H1 (cell line): ENCODE data around the gene LRTM2. TPM values are rescaled to one million over a fixed set of nuclear protein-coding genes. Genes with fewer than 3 reads are reported as not detected.

Source experiments
- CTCF ChIA-PET: fragments of 300-600 bp; sonication (Branson Sonifier 250); formaldehyde crosslinking; loops from one replicate; lab custom pipeline; 2021; ENCODE audit not compliant: partially characterized antibody; lab: Charles Lee
- POLR2A ChIA-PET: fragments of 300-600 bp; sonication (Branson Sonifier 250); formaldehyde crosslinking; loops from one replicate; lab custom pipeline; 2021; ENCODE audit warnings: inconsistent platforms; ENCODE audit not compliant: partially characterized antibody; lab: Charles Lee
- DNase-seq, 2 experiments: peaks; one replicate each; pipeline versions ENCODE4 v3.0.0 to v3.0.0-alpha.2; 2010 to 2022; ENCODE audit warnings: low spot score in 2 of 2, low read depth in 1 of 2, mixed read lengths in 1 of 2
- FAIRE-seq: peaks from 2 replicates; lab custom pipeline; 2011; peaks lifted over from hg19 to GRCh38; lab: Jason Lieb, UNC
- H2AFZ ChIP-seq: 2 replicates; pipeline ENCODE4 v1.8.1; 2012; ENCODE audit warnings: low read length, inconsistent platforms
- H2AK5ac ChIP-seq: 2 replicates; pipeline ENCODE4 v1.6.1; 2013; ENCODE audit warnings: low read depth, low read length
- H2BK120ac ChIP-seq: replicated peaks from 2 replicates; pipeline ENCODE3; 2013; ENCODE audit warnings: low read depth, low read length, inconsistent platforms
- H2BK12ac ChIP-seq: 2 replicates; pipeline ENCODE4 v1.6.1; 2013; ENCODE audit warnings: low read depth, low read length
- H2BK15ac ChIP-seq: 2 replicates; pipeline ENCODE4 v1.6.1; 2013; ENCODE audit warnings: low read length
- H2BK20ac ChIP-seq: 2 replicates; pipeline ENCODE4 v1.6.1; 2013; ENCODE audit warnings: low read length
- H2BK5ac ChIP-seq: 2 replicates; pipeline ENCODE4 v1.6.1; 2013; ENCODE audit warnings: low read depth, low read length
- H3K14ac ChIP-seq: 2 replicates; pipeline ENCODE4 v1.6.1; 2013; ENCODE audit warnings: inconsistent platforms; ENCODE audit not compliant: insufficient read length
- H3K18ac ChIP-seq: 2 replicates; pipeline ENCODE4 v1.6.1; 2013; ENCODE audit warnings: low read length; ENCODE audit errors: extremely low read depth
- H3K23ac ChIP-seq: 2 replicates; pipeline ENCODE4 v1.6.1; 2013; ENCODE audit warnings: inconsistent platforms; ENCODE audit not compliant: insufficient read length
- H3K23me2 ChIP-seq: 2 replicates; pipeline ENCODE4 v1.6.1; 2013; ENCODE audit warnings: low read depth, low read length
- H3K27ac ChIP-seq: 2 replicates; pipeline ENCODE4 v1.6.1; 2011; ENCODE audit warnings: low read depth, low read length, inconsistent platforms
- H3K27me3 ChIP-seq, 4 experiments: replicated peaks in 1 of 4; 1 replicate in 1 of 4; 2 replicates in 3 of 4; pipeline versions ENCODE4 v1.6.1 to v1.8.1; 2011 to 2013; ENCODE audit warnings: low read length in 3 of 4, mild to moderate bottlenecking in 3 of 4, inconsistent platforms in 2 of 4, mixed read lengths in 2 of 4, moderate library complexity in 1 of 4; ENCODE audit not compliant: control insufficient read depth in 3 of 4, insufficient read depth in 3 of 4; ENCODE audit errors: extremely low read depth in 1 of 4
- H3K36me3 ChIP-seq, 4 experiments: 2 replicates each; pipeline versions ENCODE4 v1.6.1 to v1.8.1; 2011 to 2013; ENCODE audit warnings: mild to moderate bottlenecking in 4 of 4, low read length in 3 of 4, moderate library complexity in 2 of 4, control low read depth in 1 of 4, inconsistent platforms in 1 of 4; ENCODE audit not compliant: insufficient read depth in 4 of 4, control insufficient read depth in 2 of 4
- H3K4ac ChIP-seq: replicated peaks from 2 replicates; pipeline ENCODE3; 2013; ENCODE audit warnings: low read length, low read depth, mixed read lengths, inconsistent platforms; ENCODE audit not compliant: insufficient read length
- H3K4me1 ChIP-seq, 4 experiments: replicated peaks in 1 of 4; 1 replicate in 1 of 4; 2 replicates in 3 of 4; pipeline versions ENCODE4 v1.6.1 to v1.8.1; 2011 to 2013; ENCODE audit warnings: low read length in 3 of 4, inconsistent platforms in 2 of 4, mixed read lengths in 1 of 4; ENCODE audit not compliant: insufficient read depth in 4 of 4, control insufficient read depth in 3 of 4
- H3K4me2 ChIP-seq, 2 experiments: 2 replicates each; pipeline versions ENCODE4 v1.6.1 to v1.8.1; 2011 to 2013; ENCODE audit warnings: low read depth in 2 of 2, low read length in 2 of 2, control low read depth in 1 of 2, inconsistent platforms in 1 of 2, mild to moderate bottlenecking in 1 of 2; ENCODE audit not compliant: insufficient read depth in 1 of 2
- H3K4me3 ChIP-seq, 4 experiments: fragments of 200-600, 300-600 bp in 1 of 4; sonication (generic), shearing (Covaris generic), sonication (Bioruptor Twin) in 1 of 4; 2 replicates each; pipeline versions ENCODE4 v1.5.1 to v1.8.1; 2011 to 2016; ENCODE audit warnings: low read length in 4 of 4, low read depth in 3 of 4, control low read depth in 2 of 4, inconsistent platforms in 2 of 4, mild to moderate bottlenecking in 2 of 4, mixed read lengths in 1 of 4, moderate library complexity in 1 of 4; ENCODE audit not compliant: insufficient read depth in 2 of 4; ENCODE audit errors: extremely low read depth in 1 of 4
- H3K56ac ChIP-seq: replicated peaks from 2 replicates; pipeline ENCODE3; 2013; ENCODE audit warnings: low read depth, mild to moderate bottlenecking, mixed read lengths, low read length, inconsistent platforms; ENCODE audit not compliant: insufficient read length
- H3K79me1 ChIP-seq: 2 replicates; pipeline ENCODE4 v1.6.1; 2013; ENCODE audit warnings: low read depth, low read length, control low read depth
- H3K79me2 ChIP-seq, 2 experiments: 2 replicates each; pipeline versions ENCODE4 v1.6.1 to v1.8.1; 2012 to 2013; ENCODE audit warnings: low read length in 2 of 2, mild to moderate bottlenecking in 2 of 2, inconsistent platforms in 1 of 2; ENCODE audit not compliant: insufficient read depth in 2 of 2, control insufficient read depth in 1 of 2
- H3K9ac ChIP-seq, 4 experiments: replicated peaks in 1 of 4; 1 replicate in 1 of 4; 2 replicates in 3 of 4; pipeline versions ENCODE4 v1.6.1 to v1.8.1; 2011 to 2013; ENCODE audit warnings: low read depth in 3 of 4, low read length in 3 of 4, control low read depth in 2 of 4, mild to moderate bottlenecking in 2 of 4, moderate library complexity in 2 of 4, inconsistent platforms in 1 of 4; ENCODE audit errors: extremely low read depth in 1 of 4
- H3K9me3 ChIP-seq, 2 experiments: 2 replicates each; pipeline versions ENCODE4 v1.6.1 to v1.8.1; 2012 to 2013; ENCODE audit warnings: mild to moderate bottlenecking in 2 of 2, moderate library complexity in 2 of 2, control low read depth in 1 of 2, inconsistent platforms in 1 of 2, low read depth in 1 of 2, low read length in 1 of 2, mixed read lengths in 1 of 2; ENCODE audit not compliant: insufficient read depth in 2 of 2
- H4K20me1 ChIP-seq, 2 experiments: replicated peaks in 1 of 2; 2 replicates each; pipeline versions ENCODE3 to v1.8.1; 2011 to 2013; ENCODE audit warnings: inconsistent platforms in 2 of 2, low read length in 2 of 2, mild to moderate bottlenecking in 1 of 2; ENCODE audit not compliant: insufficient read depth in 2 of 2, control insufficient read depth in 1 of 2
- H4K5ac ChIP-seq: 2 replicates; pipeline ENCODE4 v1.6.1; 2013; ENCODE audit warnings: low read length, low read depth, mixed read lengths, inconsistent platforms; ENCODE audit not compliant: insufficient read length
- H4K8ac ChIP-seq: 2 replicates; pipeline ENCODE4 v1.8.0; 2013; ENCODE audit warnings: mild to moderate bottlenecking, moderate library complexity, low read length, inconsistent platforms; ENCODE audit not compliant: insufficient read depth; ENCODE audit errors: extremely low read depth
- H4K91ac ChIP-seq: replicated peaks from 2 replicates; pipeline ENCODE3; 2013; ENCODE audit warnings: low read length, mixed read lengths, inconsistent platforms; ENCODE audit not compliant: insufficient read length
- BACH1 ChIP-seq: IDR thresholded peaks from 2 replicates; pipeline ENCODE4 v1.6.1; 2012; ENCODE audit warnings: low read length, improper control_type of control experiment
- KDM1A ChIP-seq: fragments of 200-600, 300-600 bp; sonication (generic); IDR thresholded peaks from 2 replicates; pipeline ENCODE4 v1.7.1; 2016; ENCODE audit warnings: mild to moderate bottlenecking, low read length, borderline replicate concordance
- POLR2AphosphoS5 ChIP-seq: IDR thresholded peaks from 2 replicates; pipeline ENCODE4 v1.6.1; 2011; ENCODE audit warnings: low read depth, low read length
- RFX5 ChIP-seq: IDR thresholded peaks from 2 replicates; pipeline ENCODE4 v1.6.1; 2011; ENCODE audit warnings: low read depth, low read length, improper control_type of control experiment, borderline replicate concordance
- SIRT6 ChIP-seq: IDR thresholded peaks from one replicate; pipeline ENCODE4 v1.7.1; 2012; ENCODE audit warnings: low read length, inconsistent platforms
- TCF12 ChIP-seq: IDR thresholded peaks from 2 replicates; pipeline ENCODE4 v1.6.1; 2011; ENCODE audit warnings: low read depth, mild to moderate bottlenecking, low read length
- TEAD4 ChIP-seq: IDR thresholded peaks from 2 replicates; pipeline ENCODE4 v1.6.1; 2012; ENCODE audit warnings: low read depth, low read length, inconsistent platforms, mixed read lengths
- ZNF274 ChIP-seq: IDR thresholded peaks from 2 replicates; pipeline ENCODE4 v1.7.0; 2012; ENCODE audit warnings: low read length, borderline replicate concordance; ENCODE audit errors: extremely low read depth
- WGBS, 2 experiments: shearing (Covaris generic) in 1 of 2; methylation state at CpG; one replicate each; pipeline versions ENCODE4 v1.1.6 to v1.1.7; 2013 to 2015; ENCODE audit warnings: low lambda C conversion rate in 2 of 2, mixed read lengths in 2 of 2, inconsistent platforms in 1 of 2, low coverage in 1 of 2, missing lambda C conversion rate in 1 of 2; ENCODE audit not compliant: insufficient replicate concordance in 2 of 2, insufficient coverage in 1 of 2, insufficient read length in 1 of 2; ENCODE audit errors: extremely low coverage in 1 of 2, missing lambda C conversion rate in 1 of 2; 5-methylcytosine and 5-hydroxymethylcytosine counted together
- polyA plus RNA-seq, 7 experiments: library from polyadenylated mRNA; depleted of rRNA in 3 of 7; stranded (reverse) in 5 of 7; unstranded in 2 of 7; fragments of >200 nt in 5 of 7; fragments of 200-250 nt in 2 of 7; gene quantifications; 1 replicate in 5 of 7; 2 replicates in 1 of 7; 4 replicates in 1 of 7; pipeline versions ENCODE4 v1.2.1 to v1.2.3, GENCODE V29; 2011 to 2013; ENCODE audit warnings: missing spikeins in 2 of 7, mixed read lengths in 2 of 7
- total RNA-seq: library from RNA; stranded (reverse); fragmentation: NEBNext Ultra II Directional; extraction: Animal tissue kit (Norgen Biotek cat#: 25700); gene quantifications from 2 replicates; pipeline ENCODE4 v1.2.1, GENCODE V29; 2021
- TF ChIP-seq, protein P1 (sequence below): IDR thresholded peaks from 2 replicates; pipeline ENCODE4 v1.6.1; 2012; ENCODE audit warnings: low read length, inconsistent platforms
- TF ChIP-seq, protein P2 (sequence below), 3 experiments: IDR thresholded peaks; 1 replicate in 2 of 3; 2 replicates in 1 of 3; pipeline versions ENCODE4 v1.5.1 to v1.6.1; 2011; ENCODE audit warnings: low read length in 3 of 3, mild to moderate bottlenecking in 3 of 3, inconsistent platforms in 2 of 3, low read depth in 1 of 3, moderate library complexity in 1 of 3; ENCODE audit not compliant: insufficient read depth in 1 of 3; ENCODE audit errors: control extremely low read depth in 1 of 3

The LRTM2 gene
- total and polyA plus RNA-seq, 2 of the 8 experiments (the other 6 are each of a cell fraction or from before 2014, with no cell fraction given): 0.06 TPM; not detected in 1

DNA sequence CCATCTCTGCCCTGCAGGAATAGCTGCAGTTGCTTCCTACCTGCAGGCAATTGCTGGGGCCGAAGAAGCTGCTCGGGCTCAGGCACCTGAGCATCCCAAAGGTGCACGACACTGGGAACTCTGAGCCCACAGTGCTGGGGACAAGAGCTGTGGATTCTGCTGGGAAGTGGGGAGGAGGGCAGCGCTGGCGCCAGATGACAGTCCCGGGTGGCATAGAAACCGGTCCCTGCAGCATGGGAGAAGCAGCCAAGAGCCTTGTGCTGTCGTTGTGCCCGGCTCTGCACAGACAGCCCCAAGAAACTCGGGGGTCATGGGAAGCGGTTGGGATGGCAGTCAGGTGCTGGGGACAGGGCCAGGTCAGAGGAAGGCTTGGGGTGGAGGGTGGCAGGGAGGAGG lies 529 bp downstream of the LRTM2 start:
- no peak overlapping the region for H2AK5ac ChIP-seq
- no peak overlapping the region for H2BK5ac ChIP-seq
- TF ChIP-seq TCF12 (no peak), SIRT6 (no peak), ZNF274 (no peak), RFX5 (no peak), TEAD4 (no peak), KDM1A (no peak), BACH1 (no peak), POLR2AphosphoS5 (no peak)
- TF ChIP-seq, protein P1, sequence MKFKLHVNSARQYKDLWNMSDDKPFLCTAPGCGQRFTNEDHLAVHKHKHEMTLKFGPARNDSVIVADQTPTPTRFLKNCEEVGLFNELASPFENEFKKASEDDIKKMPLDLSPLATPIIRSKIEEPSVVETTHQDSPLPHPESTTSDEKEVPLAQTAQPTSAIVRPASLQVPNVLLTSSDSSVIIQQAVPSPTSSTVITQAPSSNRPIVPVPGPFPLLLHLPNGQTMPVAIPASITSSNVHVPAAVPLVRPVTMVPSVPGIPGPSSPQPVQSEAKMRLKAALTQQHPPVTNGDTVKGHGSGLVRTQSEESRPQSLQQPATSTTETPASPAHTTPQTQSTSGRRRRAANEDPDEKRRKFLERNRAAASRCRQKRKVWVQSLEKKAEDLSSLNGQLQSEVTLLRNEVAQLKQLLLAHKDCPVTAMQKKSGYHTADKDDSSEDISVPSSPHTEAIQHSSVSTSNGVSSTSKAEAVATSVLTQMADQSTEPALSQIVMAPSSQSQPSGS: no peak
- TF ChIP-seq, protein P2, sequence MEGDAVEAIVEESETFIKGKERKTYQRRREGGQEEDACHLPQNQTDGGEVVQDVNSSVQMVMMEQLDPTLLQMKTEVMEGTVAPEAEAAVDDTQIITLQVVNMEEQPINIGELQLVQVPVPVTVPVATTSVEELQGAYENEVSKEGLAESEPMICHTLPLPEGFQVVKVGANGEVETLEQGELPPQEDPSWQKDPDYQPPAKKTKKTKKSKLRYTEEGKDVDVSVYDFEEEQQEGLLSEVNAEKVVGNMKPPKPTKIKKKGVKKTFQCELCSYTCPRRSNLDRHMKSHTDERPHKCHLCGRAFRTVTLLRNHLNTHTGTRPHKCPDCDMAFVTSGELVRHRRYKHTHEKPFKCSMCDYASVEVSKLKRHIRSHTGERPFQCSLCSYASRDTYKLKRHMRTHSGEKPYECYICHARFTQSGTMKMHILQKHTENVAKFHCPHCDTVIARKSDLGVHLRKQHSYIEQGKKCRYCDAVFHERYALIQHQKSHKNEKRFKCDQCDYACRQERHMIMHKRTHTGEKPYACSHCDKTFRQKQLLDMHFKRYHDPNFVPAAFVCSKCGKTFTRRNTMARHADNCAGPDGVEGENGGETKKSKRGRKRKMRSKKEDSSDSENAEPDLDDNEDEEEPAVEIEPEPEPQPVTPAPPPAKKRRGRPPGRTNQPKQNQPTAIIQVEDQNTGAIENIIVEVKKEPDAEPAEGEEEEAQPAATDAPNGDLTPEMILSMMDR (IDR thresholded peaks at IDR 0.05; ENCODE audit: control extremely low read depth in 1 of 3, insufficient read depth in 1 of 3, low read depth in 1 of 3, low read length in 3 of 3): no peak
- ChIA-PET CTCF (interaction anchor here (0.9 to 2.3 kb wide), 5 partner anchors 26 to 762 kb away, joined by 3 to 7 read pairs (median 3); no protein-coding TSS in a partner anchor), POLR2A (interaction anchor here (2.7 kb wide), 1 partner anchor 15 kb away, joined by 7 read pairs; no protein-coding TSS in a partner anchor)
- H3K4ac ChIP-seq: no peak overlapping the region
- no peaks in the 10 kb centered on the region for H3K36me3 ChIP-seq
- no peak overlapping the region for H3K18ac ChIP-seq
- H3K9ac ChIP-seq: no peak overlapping the region
- no peak overlapping the region for H2BK20ac ChIP-seq
- DNase-seq (no peak), FAIRE-seq (no peak)
- peaks cover 9 to 34% (median 32%) of the 10 kb centered on the region in 4 experiments for H3K27me3 ChIP-seq
- H2BK12ac ChIP-seq: no peak overlapping the region
- peak overlapping the region; percentile 54 to 69; a peak in 2 of 4 replicates for H3K4me2 ChIP-seq
- no peak overlapping the region for H3K23ac ChIP-seq
- H4K5ac ChIP-seq: no peak overlapping the region
- H4K8ac ChIP-seq: no peak overlapping the region
- H3K79me2 ChIP-seq: no peaks in the 10 kb centered on the region
- no peak overlapping the region for H3K27ac ChIP-seq
- no peaks in the 10 kb centered on the region; the same call in 1 of the 2 replicates for H3K23me2 ChIP-seq
- peak overlapping the region; percentile 65; the same call in 1 of the 2 replicates for H2BK15ac ChIP-seq
- no peak overlapping the region for H2BK120ac ChIP-seq
- peaks cover 0 to 2% of the 10 kb centered on the region in 2 experiments for H4K20me1 ChIP-seq
- no peak overlapping the region for H3K14ac ChIP-seq
- no peak overlapping the region for H2AFZ ChIP-seq
- H3K4me3 ChIP-seq: peak overlapping the region in 1 of 4 experiments; percentile 54; a peak in 1 of 8 replicates
- no peak overlapping the region for H3K56ac ChIP-seq
- H3K4me1 ChIP-seq: peaks cover 0 to 21% (median 8%) of the 10 kb centered on the region in 4 experiments; a peak in 5 of 7 replicates
- peaks cover 0 to 3% of the 10 kb centered on the region in 2 experiments; a peak in 2 of 4 replicates for H3K9me3 ChIP-seq
- no peaks in the 10 kb centered on the region for H3K79me1 ChIP-seq
- no peak overlapping the region for H4K91ac ChIP-seq
- WGBS, 2 experiments: 72% methylated on average over 7 of the region's 11 CpGs; no CpG with 5 or more reads in 1 of the 2 experiments
